ENCODE measurements around the gene GALNTL6. TPM values are rescaled to one million over a fixed set of nuclear protein-coding genes. Genes with fewer than 3 reads are reported as not detected.

GALNTL6 gene
- total and polyA plus RNA-seq, 2 experiments from 2014 or later = not detected

DNA sequence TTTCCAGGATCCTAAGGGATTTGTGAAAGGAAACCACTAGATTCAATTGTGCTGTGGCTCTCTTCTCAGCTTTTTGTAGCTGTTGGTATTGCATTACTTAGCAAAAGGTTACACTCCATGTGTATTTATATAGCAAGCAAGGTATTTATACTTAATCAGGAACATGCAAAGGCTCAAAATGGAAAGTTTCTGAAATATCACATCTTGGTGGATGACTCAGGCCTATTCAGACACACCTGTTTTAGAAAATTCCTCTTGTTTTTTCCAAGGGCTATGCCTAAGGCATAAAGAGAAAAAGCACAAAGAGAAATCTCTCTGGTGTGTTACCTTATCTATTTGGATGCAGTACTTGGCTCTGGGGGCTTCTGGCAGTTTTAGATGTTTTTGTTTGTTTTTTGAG lies 1211.0 kb downstream of the GALNTL6 start:
- H3K9me2 ChIP-seq (ENCODE audit: insufficient read depth) = no peaks in the 10 kb centered on the region
- no peaks in the 10 kb centered on the region for H3K36me3 ChIP-seq (ENCODE audit: low read depth)
- H3K79me2 ChIP-seq (ENCODE audit: insufficient read depth) = no peaks in the 10 kb centered on the region
- H3K4me3 ChIP-seq = no peak overlapping the region
- TF ChIP-seq EZH2phosphoT487 (IDR thresholded peaks at IDR 0.05; ENCODE audit: insufficient read depth, low read depth) (no peak), EZH2 (IDR thresholded peaks at IDR 0.05; ENCODE audit: insufficient read depth, poor library complexity, severe bottlenecking) (no peak)
- H3K4me2 ChIP-seq (ENCODE audit: unreplicated experiment) = no peak overlapping the region
- H2AFZ ChIP-seq = no peak overlapping the region
- peaks cover 55% of the 10 kb centered on the region for H3K27me3 ChIP-seq (replicated peaks; ENCODE audit: insufficient read depth)
- in situ Hi-C loops (cut with MboI) = loop anchor here (10.0 to 25.0 kb wide), 2 partner anchors 231 to 388 kb away; no protein-coding TSS in a partner anchor
- no peaks in the 10 kb centered on the region for H4K20me1 ChIP-seq (ENCODE audit: insufficient read depth)
- DNase-seq = no peak
- no peak overlapping the region for H3K27ac ChIP-seq
- no peaks in the 10 kb centered on the region for H3K4me1 ChIP-seq (ENCODE audit: insufficient read depth)
- no peaks in the 10 kb centered on the region for H3F3A ChIP-seq (ENCODE audit: insufficient read depth)
- no peaks in the 10 kb centered on the region for H3K9me3 ChIP-seq (ENCODE audit: low read depth)
- no peak overlapping the region for H3K9ac ChIP-seq

DNA sequence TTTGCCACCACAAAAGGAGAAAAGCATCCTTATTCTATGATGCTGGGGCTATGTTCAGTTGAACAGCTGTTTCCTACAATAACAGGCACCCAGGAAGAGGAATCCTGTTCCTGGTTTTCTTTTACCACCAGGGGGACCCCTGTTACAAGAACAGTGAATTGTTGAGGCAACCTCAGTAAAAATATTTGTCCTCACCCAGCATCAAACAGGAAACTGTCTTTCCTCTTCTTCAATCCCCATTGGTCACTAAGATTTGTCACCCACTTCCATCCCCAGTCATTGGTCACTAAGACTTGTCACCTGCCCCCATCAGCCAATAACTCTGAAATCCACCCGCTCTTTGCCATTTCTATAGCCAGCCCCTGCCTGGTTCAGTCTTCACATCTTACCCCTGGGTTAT lies 1211.9 kb downstream of the GALNTL6 start:
- H3K9ac ChIP-seq = no peak overlapping the region
- no peak overlapping the region for H3K4me2 ChIP-seq (ENCODE audit: unreplicated experiment)
- 95 to 100% methylated on average over 1 of the region's 1 CpG for WGBS, 2 experiments (ENCODE audit: low coverage in 1 of 2, low lambda C conversion rate in 2 of 2, missing lambda C conversion rate in 2 of 2)
- no peaks in the 10 kb centered on the region for H3F3A ChIP-seq (ENCODE audit: insufficient read depth)
- H3K27ac ChIP-seq = no peak overlapping the region
- H4K20me1 ChIP-seq (ENCODE audit: insufficient read depth) = no peaks in the 10 kb centered on the region
- no peaks in the 10 kb centered on the region for H3K36me3 ChIP-seq (ENCODE audit: low read depth)
- H3K9me3 ChIP-seq (ENCODE audit: low read depth) = no peaks in the 10 kb centered on the region
- H3K4me3 ChIP-seq = no peak overlapping the region
- H3K9me2 ChIP-seq (ENCODE audit: insufficient read depth) = no peaks in the 10 kb centered on the region
- peaks cover 53% of the 10 kb centered on the region for H3K27me3 ChIP-seq (replicated peaks; ENCODE audit: insufficient read depth)
- H2AFZ ChIP-seq = no peak overlapping the region
- DNase-seq = peak; percentile 77
- H3K4me1 ChIP-seq (ENCODE audit: insufficient read depth) = no peaks in the 10 kb centered on the region
- H3K79me2 ChIP-seq (ENCODE audit: insufficient read depth) = no peaks in the 10 kb centered on the region
- no peak for TF ChIP-seq EZH2 (IDR thresholded peaks at IDR 0.05; ENCODE audit: insufficient read depth, poor library complexity, severe bottlenecking)
- TF ChIP-seq EZH2phosphoT487 (IDR thresholded peaks at IDR 0.05; ENCODE audit: insufficient read depth, low read depth) = no peak
- in situ Hi-C loops (cut with MboI) = loop anchor here (10.0 kb wide), 1 partner anchor 230 kb away; no protein-coding TSS in a partner anchor

DNA sequence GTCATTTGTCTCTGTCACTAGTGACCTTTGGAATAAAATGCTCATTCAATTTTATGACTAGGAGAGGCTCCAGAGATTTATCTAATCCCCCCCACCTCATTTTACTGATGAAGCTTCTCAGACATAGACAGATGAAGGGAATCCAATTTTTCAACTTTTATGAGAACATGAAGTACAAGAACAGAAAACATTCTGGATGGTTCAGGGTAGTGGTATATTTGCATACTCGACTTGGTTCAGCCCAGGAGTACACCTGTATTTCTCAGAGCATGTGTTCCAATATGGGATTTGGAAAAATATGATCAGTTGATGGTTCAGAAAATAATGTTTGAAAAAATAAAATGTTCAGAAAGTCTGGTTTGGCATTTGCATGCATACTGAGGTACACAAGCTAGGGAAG lies 1224.0 kb downstream of the GALNTL6 start:
- H3F3A ChIP-seq (ENCODE audit: insufficient read depth) = no peaks in the 10 kb centered on the region
- no peaks in the 10 kb centered on the region for H3K9me3 ChIP-seq (ENCODE audit: low read depth)
- TF ChIP-seq EZH2 (IDR thresholded peaks at IDR 0.05; ENCODE audit: insufficient read depth, poor library complexity, severe bottlenecking) (no peak), EZH2phosphoT487 (IDR thresholded peaks at IDR 0.05; ENCODE audit: insufficient read depth, low read depth) (no peak)
- WGBS, 2 experiments (ENCODE audit: low coverage in 1 of 2, low lambda C conversion rate in 2 of 2, missing lambda C conversion rate in 2 of 2) = 44 to 59% methylated on average over 1 of the region's 1 CpG
- no peaks in the 10 kb centered on the region for H3K36me3 ChIP-seq (ENCODE audit: low read depth)
- in situ Hi-C loops (cut with MboI) = no loop called here
- H3K4me1 ChIP-seq (ENCODE audit: insufficient read depth) = no peaks in the 10 kb centered on the region
- no peak overlapping the region for H3K4me2 ChIP-seq (ENCODE audit: unreplicated experiment)
- no peaks in the 10 kb centered on the region for H4K20me1 ChIP-seq (ENCODE audit: insufficient read depth)
- H3K79me2 ChIP-seq (ENCODE audit: insufficient read depth) = no peaks in the 10 kb centered on the region
- no peak for DNase-seq
- no peak overlapping the region for H3K27ac ChIP-seq
- no peak overlapping the region for H3K9ac ChIP-seq
- H3K9me2 ChIP-seq (ENCODE audit: insufficient read depth) = no peaks in the 10 kb centered on the region
- H2AFZ ChIP-seq = no peak overlapping the region
- peaks cover 32% of the 10 kb centered on the region; the same call in 1 of the 2 replicates for H3K27me3 ChIP-seq (replicated peaks; ENCODE audit: insufficient read depth)
- no peak overlapping the region for H3K4me3 ChIP-seq

DNA sequence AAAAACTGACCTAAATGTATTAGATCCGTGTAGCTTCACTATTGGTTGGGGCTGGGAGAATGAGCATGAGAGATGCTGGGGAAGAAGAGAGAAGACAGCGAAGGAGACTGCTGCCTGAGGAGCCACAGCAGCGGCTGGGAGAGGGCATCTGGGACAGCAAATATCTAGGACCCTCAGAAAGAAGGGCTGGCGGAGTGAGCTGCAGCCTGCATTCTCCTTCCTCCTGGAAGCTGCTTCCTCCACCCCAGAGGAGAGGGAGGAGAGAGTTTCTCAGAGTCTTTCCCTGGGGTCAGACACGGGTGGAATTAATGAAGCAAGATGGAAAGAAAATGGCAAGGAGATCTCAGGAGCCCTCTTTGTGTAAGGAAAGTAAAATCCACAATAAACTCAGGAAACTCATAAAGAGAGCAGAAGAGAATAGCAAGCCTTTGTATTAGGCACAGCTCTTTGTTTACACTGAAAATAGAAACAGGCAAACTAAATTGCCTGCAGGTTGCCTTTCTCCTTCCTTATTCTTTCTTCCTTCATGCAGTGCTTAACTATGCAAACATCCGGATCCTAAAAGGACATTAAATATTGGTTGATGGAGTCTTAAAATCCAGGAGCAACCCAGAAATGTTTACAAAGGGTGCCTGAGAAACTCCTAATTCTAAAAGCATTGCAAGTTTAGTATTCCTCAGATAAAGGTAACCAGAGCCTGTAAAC lies 1225.1 kb downstream of the GALNTL6 start:
- WGBS, 2 experiments (ENCODE audit: low coverage in 1 of 2, low lambda C conversion rate in 2 of 2, missing lambda C conversion rate in 2 of 2) = 48 to 51% methylated on average over 6 of the region's 6 CpGs
- no peak overlapping the region for H3K9ac ChIP-seq
- no peaks in the 10 kb centered on the region for H3K36me3 ChIP-seq (ENCODE audit: low read depth)
- no peaks in the 10 kb centered on the region for H3K4me1 ChIP-seq (ENCODE audit: insufficient read depth)
- H3K9me2 ChIP-seq (ENCODE audit: insufficient read depth) = no peaks in the 10 kb centered on the region
- H2AFZ ChIP-seq = no peak overlapping the region
- in situ Hi-C loops (cut with MboI) = no loop called here
- H3K27ac ChIP-seq = no peak overlapping the region
- no peaks in the 10 kb centered on the region for H3K9me3 ChIP-seq (ENCODE audit: low read depth)
- no peak for TF ChIP-seq EZH2phosphoT487 (IDR thresholded peaks at IDR 0.05; ENCODE audit: insufficient read depth, low read depth)
- no peaks in the 10 kb centered on the region for H3K79me2 ChIP-seq (ENCODE audit: insufficient read depth)
- H3K27me3 ChIP-seq (replicated peaks; ENCODE audit: insufficient read depth) = peaks cover 32% of the 10 kb centered on the region; the same call in 1 of the 2 replicates
- H3K4me3 ChIP-seq = no peak overlapping the region
- no peaks in the 10 kb centered on the region for H3F3A ChIP-seq (ENCODE audit: insufficient read depth)
- H4K20me1 ChIP-seq (ENCODE audit: insufficient read depth) = no peaks in the 10 kb centered on the region
- H3K4me2 ChIP-seq (ENCODE audit: unreplicated experiment) = no peak overlapping the region
- DNase-seq = no peak
